Measurements from ENCODE around the gene PLEKHG4.
A peak's percentile ranks its signal among the peaks of the same experiment; 100 is the strongest.

The PLEKHG4 gene

DNA sequence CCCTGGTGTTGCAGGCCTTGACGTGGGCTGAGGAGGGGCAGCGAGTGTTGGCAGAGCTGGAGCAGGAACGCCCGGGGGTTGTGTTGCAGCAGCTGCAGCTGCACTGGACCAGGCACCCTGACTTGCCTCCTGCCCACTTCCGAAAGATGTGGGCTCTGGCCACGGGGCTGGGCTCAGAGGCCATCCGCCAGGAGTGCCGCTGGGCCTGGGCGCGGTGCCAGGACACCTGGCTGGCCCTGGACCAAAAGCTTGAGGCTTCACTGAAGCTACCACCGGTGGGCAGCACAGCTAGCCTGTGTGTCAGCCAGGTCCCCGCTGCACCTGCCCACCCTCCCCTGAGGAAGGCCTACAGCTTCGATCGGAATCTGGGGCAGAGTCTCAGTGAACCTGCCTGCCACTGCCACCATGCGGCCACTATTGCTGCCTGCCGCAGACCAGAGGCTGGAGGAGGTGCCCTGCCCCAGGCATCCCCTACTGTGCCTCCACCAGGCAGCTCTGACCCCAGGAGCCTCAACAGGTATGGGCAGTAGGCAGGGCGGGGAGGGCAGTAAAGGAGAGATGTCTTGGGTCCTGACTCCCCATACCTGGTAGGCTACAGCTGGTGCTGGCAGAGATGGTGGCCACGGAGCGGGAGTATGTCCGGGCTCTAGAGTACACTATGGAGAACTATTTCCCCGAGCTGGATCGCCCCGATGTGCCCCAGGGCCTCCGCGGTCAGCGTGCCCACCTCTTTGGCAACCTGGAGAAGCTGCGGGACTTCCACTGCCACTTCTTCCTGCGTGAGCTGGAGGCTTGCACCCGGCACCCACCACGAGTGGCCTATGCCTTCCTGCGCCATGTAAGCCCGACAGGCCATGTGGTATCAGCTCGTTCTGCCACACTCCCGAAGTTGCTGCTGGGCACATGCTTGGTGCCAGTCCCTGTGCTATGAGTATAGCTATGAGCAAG, 5.6 kb downstream of the PLEKHG4 start:
- Histone ChIP-seq H2BK5ac (ENCODE audit: low read length) (no peak overlapping the region), H3K9me3 (replicated peaks in 1 of 2; ENCODE audit: control insufficient read depth in 2 of 2, insufficient read depth in 1 of 2, low read depth in 1 of 2, low read length in 2 of 2) (no peaks in the 10 kb centered on the region), H3K36me3 (replicated peaks in 1 of 2; ENCODE audit: control insufficient read depth in 2 of 2, insufficient read depth in 2 of 2, low read length in 2 of 2) (no peaks in the 10 kb centered on the region), H4K91ac (ENCODE audit: low read depth, low read length, poor library complexity) (no peak overlapping the region), H3K27ac (replicated peaks; ENCODE audit: low read length) (no peak overlapping the region), H3K4me3 (ENCODE audit: low read length in 2 of 2) (no peak overlapping the region), H3K4ac (ENCODE audit: low read length) (no peak overlapping the region), H3K23ac (ENCODE audit: low read depth, low read length, poor library complexity) (peak overlapping the region; percentile 18), H2BK15ac (ENCODE audit: low read length) (peak overlapping the region; percentile 5), H3K14ac (ENCODE audit: low read length) (no peak overlapping the region), H3K27me3 (ENCODE audit: control insufficient read depth in 3 of 3, insufficient read depth in 3 of 3, low read depth in 1 of 3, low read length in 3 of 3) (peaks cover 0 to 51% (median 0%) of the 10 kb centered on the region in 3 experiments), H4K8ac (ENCODE audit: low read depth, low read length) (no peak overlapping the region), H3K4me2 (ENCODE audit: insufficient read depth, low read length, poor library complexity, severe bottlenecking) (no peak overlapping the region), H3K9ac (ENCODE audit: low read depth, low read length, poor library complexity) (peak overlapping the region; percentile 24), H2AK5ac (ENCODE audit: low read depth, low read length) (peak overlapping the region; percentile 49), H2AFZ (ENCODE audit: low read length) (no peak overlapping the region), H2BK120ac (ENCODE audit: low read depth, low read length) (no peak overlapping the region), H2BK12ac (ENCODE audit: low read length) (no peak overlapping the region), H3K18ac (ENCODE audit: low read length) (no peak overlapping the region), H3K4me1 (ENCODE audit: control insufficient read depth in 2 of 2, insufficient read depth in 1 of 2, low read depth in 1 of 2, low read length in 2 of 2) (no peaks in the 10 kb centered on the region), H3K79me1 (ENCODE audit: low read depth, low read length) (no peaks in the 10 kb centered on the region)
- no CpG with 5 or more reads among the region's 34 CpGs for WGBS, 2 donors (ENCODE audit: extremely low coverage in 2 of 2, insufficient read length in 2 of 2, insufficient replicate concordance in 1 of 2)
- DNase-seq (ENCODE audit: low spot score), result peak; percentile 20

DNA sequence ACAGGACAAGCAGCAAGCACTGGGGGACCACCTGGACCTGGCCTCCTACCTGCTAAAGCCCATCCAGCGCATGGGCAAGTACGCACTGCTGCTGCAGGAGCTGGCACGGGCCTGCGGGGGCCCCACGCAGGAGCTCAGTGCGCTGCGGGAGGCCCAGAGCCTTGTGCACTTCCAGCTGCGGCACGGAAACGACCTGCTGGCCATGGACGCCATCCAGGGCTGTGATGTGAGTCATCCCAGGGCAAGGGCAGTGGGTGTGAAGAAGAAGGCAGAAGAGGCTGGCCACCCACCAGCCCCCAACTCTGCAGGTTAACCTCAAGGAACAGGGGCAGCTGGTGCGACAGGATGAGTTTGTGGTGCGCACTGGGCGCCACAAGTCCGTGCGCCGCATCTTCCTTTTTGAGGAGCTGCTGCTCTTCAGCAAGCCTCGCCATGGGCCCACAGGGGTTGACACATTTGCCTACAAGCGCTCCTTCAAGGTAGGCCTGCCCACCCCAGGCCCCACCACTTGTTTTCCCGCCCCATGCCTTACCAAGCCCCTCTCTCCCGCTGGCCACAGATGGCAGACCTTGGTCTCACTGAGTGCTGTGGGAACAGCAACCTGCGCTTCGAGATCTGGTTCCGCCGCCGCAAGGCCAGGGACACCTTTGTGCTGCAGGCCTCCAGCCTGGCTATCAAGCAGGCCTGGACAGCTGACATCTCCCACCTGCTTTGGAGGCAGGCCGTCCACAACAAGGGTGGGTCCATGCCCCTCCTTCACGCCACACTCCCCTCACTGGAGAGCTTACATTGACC, 7.3 kb downstream of the PLEKHG4 start:
- WGBS, 2 donors (ENCODE audit: extremely low coverage in 2 of 2, insufficient read length in 2 of 2, insufficient replicate concordance in 1 of 2), result no CpG with 5 or more reads among the region's 28 CpGs
- Histone ChIP-seq H3K4me1 (ENCODE audit: control insufficient read depth in 2 of 2, insufficient read depth in 1 of 2, low read depth in 1 of 2, low read length in 2 of 2) (no peaks in the 10 kb centered on the region), H3K27ac (replicated peaks; ENCODE audit: low read length) (no peak overlapping the region), H3K14ac (ENCODE audit: low read length) (no peak overlapping the region), H3K79me1 (ENCODE audit: low read depth, low read length) (no peaks in the 10 kb centered on the region), H3K9me3 (replicated peaks in 1 of 2; ENCODE audit: control insufficient read depth in 2 of 2, insufficient read depth in 1 of 2, low read depth in 1 of 2, low read length in 2 of 2) (no peaks in the 10 kb centered on the region), H3K9ac (ENCODE audit: low read depth, low read length, poor library complexity) (peak overlapping the region; percentile 79), H3K4me3 (ENCODE audit: low read length in 2 of 2) (no peak overlapping the region), H4K91ac (ENCODE audit: low read depth, low read length, poor library complexity) (no peak overlapping the region), H3K36me3 (replicated peaks in 1 of 2; ENCODE audit: control insufficient read depth in 2 of 2, insufficient read depth in 2 of 2, low read length in 2 of 2) (no peaks in the 10 kb centered on the region), H3K27me3 (ENCODE audit: control insufficient read depth in 3 of 3, insufficient read depth in 3 of 3, low read depth in 1 of 3, low read length in 3 of 3) (peaks cover 0 to 42% (median 0%) of the 10 kb centered on the region in 3 experiments), H3K23ac (ENCODE audit: low read depth, low read length, poor library complexity) (peak overlapping the region; percentile 40), H2AK5ac (ENCODE audit: low read depth, low read length) (no peak overlapping the region), H4K8ac (ENCODE audit: low read depth, low read length) (peak overlapping the region; percentile 54), H3K18ac (ENCODE audit: low read length) (no peak overlapping the region), H2BK120ac (ENCODE audit: low read depth, low read length) (no peak overlapping the region), H2AFZ (ENCODE audit: low read length) (no peak overlapping the region), H2BK15ac (ENCODE audit: low read length) (no peak overlapping the region), H3K4ac (ENCODE audit: low read length) (no peak overlapping the region), H3K4me2 (ENCODE audit: insufficient read depth, low read length, poor library complexity, severe bottlenecking) (no peak overlapping the region), H2BK12ac (ENCODE audit: low read length) (no peak overlapping the region), H2BK5ac (ENCODE audit: low read length) (no peak overlapping the region)
- DNase-seq (ENCODE audit: low spot score), result no peak

DNA sequence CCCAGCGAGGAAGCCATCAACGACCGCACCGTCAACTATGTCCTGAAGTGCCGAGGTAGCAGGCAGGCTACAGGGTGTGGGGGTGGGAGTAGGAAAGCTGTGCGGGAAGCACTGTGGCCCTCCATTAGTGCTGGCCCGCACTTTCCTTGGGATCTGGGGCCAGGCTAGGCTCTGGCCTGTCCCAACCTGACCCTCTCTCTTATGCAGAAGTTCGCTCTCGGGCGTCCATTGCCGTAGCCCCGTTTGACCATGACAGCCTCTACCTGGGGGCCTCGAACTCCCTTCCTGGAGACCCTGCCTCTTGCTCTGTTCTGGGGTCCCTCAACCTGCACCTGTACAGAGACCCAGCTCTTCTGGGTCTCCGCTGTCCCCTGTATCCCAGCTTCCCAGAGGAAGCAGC, 8.6 kb downstream of the PLEKHG4 start:
- no peak overlapping the region for H3K4me3 ChIP-seq (ENCODE audit: low read length in 2 of 2)
- no peak overlapping the region for H2BK12ac ChIP-seq (ENCODE audit: low read length)
- H3K9ac ChIP-seq (ENCODE audit: low read depth, low read length, poor library complexity), result peak overlapping the region; percentile 3
- no peak overlapping the region for H2AFZ ChIP-seq (ENCODE audit: low read length)
- no peak overlapping the region for H3K4ac ChIP-seq (ENCODE audit: low read length)
- no peaks in the 10 kb centered on the region for H3K9me3 ChIP-seq (replicated peaks in 1 of 2; ENCODE audit: control insufficient read depth in 2 of 2, insufficient read depth in 1 of 2, low read depth in 1 of 2, low read length in 2 of 2)
- peak overlapping the region; percentile 25 for H3K23ac ChIP-seq (ENCODE audit: low read depth, low read length, poor library complexity)
- no peak overlapping the region for H4K91ac ChIP-seq (ENCODE audit: low read depth, low read length, poor library complexity)
- H3K4me2 ChIP-seq (ENCODE audit: insufficient read depth, low read length, poor library complexity, severe bottlenecking), result no peak overlapping the region
- no peak overlapping the region for H2AK5ac ChIP-seq (ENCODE audit: low read depth, low read length)
- H2BK5ac ChIP-seq (ENCODE audit: low read length), result no peak overlapping the region
- H2BK15ac ChIP-seq (ENCODE audit: low read length), result no peak overlapping the region
- no peak overlapping the region for H3K14ac ChIP-seq (ENCODE audit: low read length)
- no peak overlapping the region for H2BK120ac ChIP-seq (ENCODE audit: low read depth, low read length)
- no peaks in the 10 kb centered on the region for H3K79me1 ChIP-seq (ENCODE audit: low read depth, low read length)
- no peaks in the 10 kb centered on the region for H3K36me3 ChIP-seq (replicated peaks in 1 of 2; ENCODE audit: control insufficient read depth in 2 of 2, insufficient read depth in 2 of 2, low read length in 2 of 2)
- H4K8ac ChIP-seq (ENCODE audit: low read depth, low read length), result no peak overlapping the region
- H3K4me1 ChIP-seq (ENCODE audit: control insufficient read depth in 2 of 2, insufficient read depth in 1 of 2, low read depth in 1 of 2, low read length in 2 of 2), result no peaks in the 10 kb centered on the region
- no peak overlapping the region for H3K18ac ChIP-seq (ENCODE audit: low read length)
- no peak for DNase-seq (ENCODE audit: low spot score)
- no CpG with 5 or more reads among the region's 14 CpGs for WGBS, 2 donors (ENCODE audit: extremely low coverage in 2 of 2, insufficient read length in 2 of 2, insufficient replicate concordance in 1 of 2)
- no peak overlapping the region for H3K27ac ChIP-seq (replicated peaks; ENCODE audit: low read length)
- H3K27me3 ChIP-seq (ENCODE audit: control insufficient read depth in 3 of 3, insufficient read depth in 3 of 3, low read depth in 1 of 3, low read length in 3 of 3), result peaks cover 0 to 35% (median 0%) of the 10 kb centered on the region in 3 experiments

DNA sequence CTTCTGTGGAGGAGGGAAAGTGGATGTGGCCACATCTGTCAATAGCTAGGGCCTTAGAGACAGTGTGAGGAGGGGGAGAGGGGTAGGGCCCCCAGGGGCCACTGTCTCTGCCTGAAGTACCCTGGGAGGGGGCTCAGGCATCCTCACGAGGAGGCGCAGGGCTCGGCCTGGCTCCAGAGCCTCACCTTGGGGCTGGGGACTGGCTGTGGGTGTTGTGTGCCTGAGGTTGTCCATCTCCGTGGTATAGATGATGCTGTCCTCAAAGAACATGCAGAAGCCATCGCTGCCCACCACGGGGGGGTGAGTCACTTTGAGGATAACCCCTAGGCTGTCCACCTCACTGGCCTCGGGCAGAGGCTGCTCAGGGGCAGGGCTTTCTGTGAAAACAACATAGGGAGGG, 12.1 kb downstream of the PLEKHG4 start:
- Histone ChIP-seq H2AK5ac (ENCODE audit: low read depth, low read length) (no peak overlapping the region), H3K23ac (ENCODE audit: low read depth, low read length, poor library complexity) (no peak overlapping the region), H4K8ac (ENCODE audit: low read depth, low read length) (no peak overlapping the region), H3K4me1 (ENCODE audit: control insufficient read depth in 2 of 2, insufficient read depth in 1 of 2, low read depth in 1 of 2, low read length in 2 of 2) (peaks cover 0 to 1% of the 10 kb centered on the region in 2 donors), H3K36me3 (replicated peaks in 1 of 2; ENCODE audit: control insufficient read depth in 2 of 2, insufficient read depth in 2 of 2, low read length in 2 of 2) (no peaks in the 10 kb centered on the region), H3K14ac (ENCODE audit: low read length) (no peak overlapping the region), H4K91ac (ENCODE audit: low read depth, low read length, poor library complexity) (no peak overlapping the region), H3K4ac (ENCODE audit: low read length) (no peak overlapping the region), H3K27me3 (ENCODE audit: control insufficient read depth in 3 of 3, insufficient read depth in 3 of 3, low read depth in 1 of 3, low read length in 3 of 3) (peaks cover 0 to 48% (median 0%) of the 10 kb centered on the region in 3 experiments), H2BK15ac (ENCODE audit: low read length) (no peak overlapping the region), H3K79me1 (ENCODE audit: low read depth, low read length) (no peaks in the 10 kb centered on the region), H3K9ac (ENCODE audit: low read depth, low read length, poor library complexity) (no peak overlapping the region), H3K18ac (ENCODE audit: low read length) (peak overlapping the region; percentile 36), H2AFZ (ENCODE audit: low read length) (no peak overlapping the region), H2BK5ac (ENCODE audit: low read length) (no peak overlapping the region), H3K4me3 (ENCODE audit: low read length in 2 of 2) (no peak overlapping the region), H3K9me3 (replicated peaks in 1 of 2; ENCODE audit: control insufficient read depth in 2 of 2, insufficient read depth in 1 of 2, low read depth in 1 of 2, low read length in 2 of 2) (no peaks in the 10 kb centered on the region), H2BK12ac (ENCODE audit: low read length) (no peak overlapping the region), H2BK120ac (ENCODE audit: low read depth, low read length) (no peak overlapping the region), H3K27ac (replicated peaks; ENCODE audit: low read length) (no peak overlapping the region), H3K4me2 (ENCODE audit: insufficient read depth, low read length, poor library complexity, severe bottlenecking) (no peak overlapping the region)
- no peak for DNase-seq (ENCODE audit: low spot score)
- no CpG with 5 or more reads among the region's 7 CpGs for WGBS, 2 donors (ENCODE audit: extremely low coverage in 2 of 2, insufficient read length in 2 of 2, insufficient replicate concordance in 1 of 2)
